Endometrial microvascular endothelial cells (primary cell): ENCODE data around the gene DIO2. TPM values are rescaled to one million over a fixed set of nuclear protein-coding genes. Genes with fewer than 3 reads are reported as not detected.

Experiments
- in situ Hi-C: cut with HindIII; loops from 2 replicates; pipeline ENCODE4 v1.10.0; 2017; ENCODE audit warnings: low sequenced_read_pairs, low pct_unique_long_range_greater_than_20kb; ENCODE audit errors: inconsistent ontology term
- total RNA-seq: library from RNA; depleted of rRNA; stranded (reverse); fragments of >200 nt; gene quantifications from one replicate; pipeline ENCODE4 v1.2.3, GENCODE V29; 2015; ENCODE audit errors: inconsistent ontology term

DIO2 gene
- 0.37 TPM for total RNA-seq

GRCh38 chr14:80211153-80212022 is at the start of gene DIO2:
DIO2 (minus strand) TSS chr14:80211504; CDS start chr14:80211472, 32 bp downstream.
- in situ Hi-C loops: no loop called here

- in situ Hi-C loops: no loop called here
Observed at GRCh38 chr14:80260645-80261044, 49.3 kb upstream of the DIO2 start.

GRCh38 chr14:80239631-80240030 is 28.3 kb upstream of the DIO2 start:
- in situ Hi-C loops: no loop called here

GRCh38 chr14:80237143-80237542 is 25.8 kb upstream of the DIO2 start:
- in situ Hi-C loops: no loop called here

GRCh38 chr14:80233470-80234089 is 22.3 kb upstream of the DIO2 start:
- in situ Hi-C loops: no loop called here

- in situ Hi-C loops: no loop called here
Observed at GRCh38 chr14:80231702-80232101, 20.4 kb upstream of the DIO2 start.

- in situ Hi-C loops: no loop called here
Observed at GRCh38 chr14:80223696-80224465, 12.6 kb upstream of the DIO2 start.

- in situ Hi-C loops: no loop called here
Observed at GRCh38 chr14:80216818-80217217, 5.5 kb upstream of the DIO2 start.

GRCh38 chr14:80215756-80216581 is 4.7 kb upstream of the DIO2 start:
- in situ Hi-C loops: no loop called here

- in situ Hi-C loops: no loop called here
Observed at GRCh38 chr14:80215081-80215480, 3.8 kb upstream of the DIO2 start.

GRCh38 chr14:80213602-80214001 is 2.3 kb upstream of the DIO2 start:
- in situ Hi-C loops: no loop called here

GRCh38 chr14:80212023-80212397 is 706 bp upstream of the DIO2 start:
- in situ Hi-C loops: no loop called here

GRCh38 chr14:80208461-80208860 is 2.8 kb downstream of the DIO2 start:
- in situ Hi-C loops: no loop called here

GRCh38 chr14:80206351-80207080 is 4.8 kb downstream of the DIO2 start:
- in situ Hi-C loops: no loop called here

GRCh38 chr14:80202888-80203562 is 8.3 kb downstream of the DIO2 start:
- in situ Hi-C loops: no loop called here

GRCh38 chr14:80200093-80200492 is 11.2 kb downstream of the DIO2 start:
- in situ Hi-C loops: no loop called here

GRCh38 chr14:80188571-80188970 is 22.7 kb downstream of the DIO2 start:
- in situ Hi-C loops: no loop called here
